Stimulated activated CD8-positive, alpha-beta memory T cell treated with anti-CD3 and anti-CD28 coated beads, Interleukin-7, amount 100 ng/mL, for 4 hours (primary cell): ENCODE results near the gene KIF16B.
"Not testable (repeated sequence)": the region's sequence is repeated elsewhere in the genome, so short reads cannot be mapped to it uniquely, and the experiment has no call there.

Experiments
- DNase-seq, 2 donors: peaks; one replicate each; pipeline ENCODE4 v3.0.0-alpha.2; 2020; ENCODE audit warnings: low read depth in 2 of 2

Gene KIF16B

DNA sequence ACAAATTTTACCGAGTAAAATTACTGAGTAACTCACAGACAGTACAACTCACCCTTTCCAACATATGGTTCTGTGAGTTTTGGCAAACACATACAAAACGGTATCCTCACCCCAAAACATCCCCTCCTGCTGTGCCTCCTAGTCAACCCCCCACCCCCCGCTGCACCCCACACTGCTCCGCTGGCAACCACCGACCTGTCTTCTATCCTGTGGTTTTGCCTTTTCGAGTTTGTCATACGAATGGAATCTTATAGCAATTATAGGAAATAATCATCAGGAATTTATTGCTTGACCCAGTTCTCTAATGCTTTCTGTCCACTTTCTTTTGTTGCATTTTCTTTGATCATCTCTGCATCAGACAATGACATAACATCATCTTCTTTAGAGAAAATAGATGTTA is 312.3 kb downstream of the KIF16B start:
- DNase-seq: no peak

DNA sequence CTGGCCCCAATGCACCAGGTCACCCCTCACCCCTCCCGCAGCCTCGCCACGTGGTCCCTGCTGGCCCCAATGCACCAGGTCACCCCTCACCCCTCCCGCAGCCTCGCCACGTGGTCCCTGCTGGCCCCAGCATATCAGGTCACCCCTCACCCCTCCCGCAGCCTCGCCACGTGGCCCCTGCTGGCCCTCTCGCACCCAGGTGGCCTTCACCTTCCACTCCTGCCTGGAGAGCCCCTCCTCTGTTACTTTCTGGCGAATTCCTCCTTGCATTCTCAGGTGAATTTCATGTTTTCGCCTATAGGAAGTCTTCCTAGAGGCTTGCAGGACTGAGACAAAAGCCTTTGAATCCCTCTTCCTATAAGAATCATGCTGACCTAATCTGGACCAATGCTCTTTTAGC is 313.1 kb downstream of the KIF16B start:
- not testable (repeated sequence) for DNase-seq

DNA sequence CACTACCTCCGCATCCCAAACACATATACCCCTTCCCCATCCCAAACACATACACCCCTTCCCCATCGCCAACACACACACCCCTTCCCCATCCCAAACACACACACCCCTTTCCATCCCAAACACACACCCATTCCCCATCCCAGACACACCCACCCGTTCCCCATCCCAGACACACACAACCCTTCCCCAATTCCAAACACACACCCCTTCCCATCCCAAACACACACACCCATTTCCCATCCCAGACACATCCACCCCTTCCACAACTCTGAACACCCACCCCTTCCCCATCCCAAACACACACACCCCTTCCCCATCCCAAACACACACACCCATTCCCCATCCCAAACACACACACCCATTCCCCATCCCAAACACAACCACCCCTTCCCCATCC is 314.5 kb downstream of the KIF16B start:
- no peak for DNase-seq

DNA sequence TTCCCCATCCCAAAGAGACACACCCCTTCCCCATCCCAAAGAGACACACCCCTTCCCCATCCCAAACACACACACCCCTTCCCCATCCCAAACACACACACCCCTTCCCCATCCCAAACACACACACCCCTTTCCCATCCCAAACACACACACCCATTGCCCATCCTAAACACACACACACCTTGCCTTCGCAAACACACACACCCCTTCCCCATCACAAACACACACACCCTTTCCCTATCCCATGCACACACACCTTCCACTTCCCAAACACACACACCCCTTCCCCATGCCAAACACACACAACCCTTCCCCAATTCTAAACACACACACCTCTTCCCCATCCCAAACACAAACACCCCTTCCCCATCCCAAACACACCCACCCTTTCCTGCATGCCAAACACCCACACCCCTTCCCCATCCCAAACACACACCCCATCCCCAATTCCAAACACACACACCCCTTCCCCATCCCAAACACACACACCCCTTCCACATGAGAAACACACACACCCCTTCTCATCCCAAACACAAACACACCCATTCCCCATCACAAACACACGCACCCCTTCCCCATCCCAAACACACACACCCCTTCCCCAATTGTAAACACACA is 315.3 kb downstream of the KIF16B start:
- no peak for DNase-seq

DNA sequence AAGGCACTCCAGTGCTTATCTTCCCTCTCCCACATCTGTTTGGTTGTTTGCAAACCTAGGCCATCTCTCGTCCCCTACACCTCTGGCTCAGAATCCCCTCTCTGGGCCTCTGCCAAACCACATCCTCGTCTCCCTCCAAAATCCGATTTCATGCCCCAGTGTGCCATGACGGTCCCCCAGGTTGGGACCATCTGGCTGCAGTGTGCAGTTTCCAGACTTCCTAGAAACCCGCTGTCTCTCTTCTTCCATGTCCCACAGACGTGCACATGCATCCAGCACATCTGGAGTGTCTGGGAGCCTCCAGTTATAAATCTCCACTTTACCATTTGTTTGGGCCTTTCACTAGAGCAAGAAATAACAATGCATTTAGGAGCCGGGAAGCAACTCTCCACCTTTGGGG is 316.2 kb downstream of the KIF16B start:
- no peak for DNase-seq

DNA sequence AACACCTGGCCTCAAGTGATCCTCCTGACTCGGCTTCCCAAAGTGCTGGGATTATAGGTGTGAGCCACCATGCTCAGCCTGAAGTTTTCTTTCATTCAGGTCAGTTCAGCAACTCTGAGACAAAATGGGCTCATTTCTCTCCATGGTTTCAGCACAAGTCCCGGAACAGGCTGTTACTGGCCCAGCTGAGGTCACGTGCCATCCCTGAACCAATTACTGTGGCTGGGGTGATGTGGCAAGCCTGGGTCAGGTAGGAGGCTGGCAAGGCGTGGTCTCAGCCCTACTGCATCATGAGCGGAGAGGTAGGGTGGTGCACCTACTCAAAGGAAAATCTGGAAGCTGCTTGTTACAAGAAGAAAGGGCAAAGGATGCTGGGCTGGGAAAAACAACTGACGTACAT is 326.4 kb downstream of the KIF16B start:
- no peak for DNase-seq

DNA sequence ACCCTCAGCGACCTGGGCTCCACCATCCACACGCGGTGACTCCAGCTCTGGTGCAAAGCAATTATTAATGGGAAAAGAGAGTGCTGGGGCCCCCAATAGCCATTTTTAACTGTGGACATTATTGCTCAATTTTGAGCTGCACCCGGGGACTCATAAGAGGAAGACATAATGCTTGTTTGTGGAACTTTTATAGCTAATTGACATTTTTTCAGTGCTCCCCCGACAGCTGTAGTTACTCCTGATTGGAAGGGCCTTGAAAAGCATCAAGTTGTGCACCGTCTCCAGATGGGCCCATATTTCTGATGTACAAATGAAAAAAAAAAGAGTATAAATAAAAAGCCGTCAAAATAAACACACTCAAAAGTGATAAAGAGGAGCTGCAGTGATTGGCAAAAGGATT is 327.0 kb downstream of the KIF16B start:
- no peak for DNase-seq

DNA sequence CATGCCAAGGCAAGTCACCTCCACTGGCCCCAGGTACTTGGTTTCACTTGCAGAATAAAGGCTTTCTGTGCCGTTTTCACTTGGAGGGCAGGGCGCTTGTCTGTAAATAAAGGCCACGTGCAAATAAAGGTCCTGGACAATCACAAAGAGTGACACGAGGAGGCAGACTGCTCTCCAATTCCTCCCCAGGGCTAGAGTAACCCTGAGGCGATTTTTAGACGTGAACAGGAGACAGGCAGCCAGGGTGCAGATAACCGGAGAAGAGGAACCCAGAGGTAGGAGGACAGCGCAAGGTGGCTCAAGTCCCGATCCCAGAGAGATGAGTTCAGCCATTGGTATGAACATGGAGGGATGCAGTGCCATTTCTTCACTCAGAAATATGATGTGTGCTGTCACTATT is 327.4 kb downstream of the KIF16B start:
- DNase-seq: no peak

DNA sequence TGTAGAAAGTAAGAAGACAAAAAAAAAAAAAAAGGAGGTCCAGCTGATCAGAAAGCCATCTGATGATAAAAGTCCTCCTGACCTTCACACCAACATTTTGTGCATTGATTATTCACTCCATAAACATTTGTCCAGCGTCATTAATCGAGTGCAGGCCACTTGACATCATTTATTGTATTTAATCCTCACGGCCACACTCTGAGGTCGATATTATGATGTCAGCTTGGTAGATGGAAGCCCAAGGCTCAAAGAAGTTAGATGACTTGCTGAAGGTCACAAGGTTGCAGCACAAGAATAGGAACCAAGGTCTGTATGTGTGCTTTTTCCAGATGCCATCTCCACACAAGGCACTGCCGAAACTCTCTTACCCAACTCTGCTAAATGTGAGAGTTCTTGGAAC is 328.4 kb downstream of the KIF16B start:
- DNase-seq: no peak

DNA sequence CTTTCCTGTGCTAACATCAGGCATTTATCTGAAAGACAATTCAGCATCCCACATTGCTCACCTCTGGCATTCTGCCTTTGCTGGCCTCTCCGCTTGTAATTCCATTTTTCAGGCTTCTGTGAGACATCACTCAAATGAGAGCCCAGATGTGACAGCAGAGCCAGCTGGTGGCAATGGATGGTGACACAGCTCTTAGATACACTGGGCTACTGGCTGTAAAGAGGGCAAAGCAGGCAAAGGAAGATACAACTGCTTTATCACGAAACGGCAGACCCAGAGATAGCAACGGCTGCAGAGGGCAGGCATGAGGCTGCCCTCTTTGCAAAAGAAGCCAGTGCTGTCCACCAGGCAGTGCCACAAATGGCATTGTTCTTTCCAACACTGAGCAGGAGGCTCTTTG is 329.8 kb downstream of the KIF16B start:
- no peak for DNase-seq

DNA sequence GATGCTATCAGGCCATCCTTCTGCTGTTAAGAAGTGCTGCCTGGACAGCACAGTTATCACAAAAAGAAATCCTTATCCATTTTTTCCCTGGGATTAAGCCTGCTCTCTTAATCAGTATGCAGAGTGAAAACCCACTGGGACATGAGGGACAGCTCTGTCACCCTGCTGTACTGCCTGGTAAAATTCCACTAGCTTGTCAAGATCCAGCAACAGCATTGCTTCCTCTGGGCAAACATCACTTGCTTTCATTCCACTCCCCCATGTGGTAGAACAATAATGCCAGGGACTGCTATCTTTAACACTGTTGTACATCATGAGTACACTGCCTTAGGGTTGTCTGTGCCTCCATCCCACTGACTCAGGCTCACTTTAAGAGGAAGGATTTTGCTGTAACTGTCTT is 331.3 kb downstream of the KIF16B start:
- no peak for DNase-seq

DNA sequence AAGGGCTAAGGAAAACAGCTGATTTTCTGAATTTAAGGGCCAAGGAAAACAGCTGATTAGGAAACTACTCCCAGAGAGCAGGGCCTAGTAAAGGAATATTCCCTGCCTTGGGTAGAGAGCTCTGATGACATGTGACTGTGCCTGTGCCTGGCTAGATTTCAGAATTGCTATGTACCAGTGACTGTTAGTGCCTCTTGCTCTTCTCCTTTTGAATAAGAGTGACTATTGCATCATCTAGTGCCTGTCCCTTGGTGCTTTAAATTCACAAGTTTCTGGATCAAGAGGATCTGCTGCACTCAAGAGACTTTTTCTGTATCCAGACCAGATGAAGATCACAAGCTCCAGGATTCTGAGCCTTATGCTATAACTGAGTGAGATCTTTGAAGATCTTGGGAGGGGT is 332.9 kb downstream of the KIF16B start:
- DNase-seq: no peak

DNA sequence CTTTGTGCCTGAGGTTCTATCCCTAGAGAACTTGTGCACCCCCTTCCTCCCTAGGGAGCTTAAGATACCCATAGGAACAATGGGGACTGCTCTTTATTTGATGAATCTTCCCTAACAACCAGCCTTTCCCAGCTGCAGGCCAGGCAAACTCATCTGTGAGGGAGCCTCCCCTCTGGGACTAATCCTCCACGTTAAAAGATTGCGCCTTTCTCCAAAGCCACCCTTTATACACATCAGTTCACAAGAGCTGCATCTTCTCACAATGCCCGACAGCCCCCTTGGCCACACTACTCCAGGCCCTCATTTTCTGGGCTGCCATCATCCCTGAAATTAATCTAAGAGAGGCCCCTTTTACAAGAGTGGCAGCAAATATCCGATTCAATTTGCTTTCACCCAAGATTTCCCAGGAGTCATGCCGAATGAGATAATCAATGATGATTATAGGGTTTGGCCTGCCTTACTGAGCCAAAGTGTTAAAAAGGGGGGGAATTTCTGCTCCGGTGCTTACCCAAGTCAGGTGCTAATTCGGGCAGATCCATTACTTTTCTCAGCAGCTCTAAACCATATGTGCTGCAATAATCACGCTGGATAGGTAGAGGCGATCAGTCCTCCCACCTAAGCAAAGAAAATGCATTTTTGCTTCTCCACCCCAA is 336.5 kb downstream of the KIF16B start:
- no peak for DNase-seq

DNA sequence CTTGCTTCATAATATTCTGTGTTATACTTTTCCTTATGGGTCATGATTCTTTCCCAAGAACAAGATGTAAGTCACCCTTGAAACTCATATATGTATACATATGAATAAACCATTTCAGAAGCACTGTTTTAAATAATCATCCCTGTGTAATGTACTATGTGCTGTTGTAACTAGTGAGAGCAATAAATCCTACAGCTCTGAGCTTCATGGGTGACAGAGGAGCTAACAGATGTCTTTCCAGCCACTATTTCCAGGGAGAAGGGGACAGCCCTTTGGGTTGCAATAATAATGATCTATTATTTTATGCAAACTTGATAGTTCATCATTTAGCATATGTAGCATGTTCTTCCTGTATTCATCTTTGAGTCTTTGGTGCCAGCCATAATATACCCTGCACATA is 342.8 kb downstream of the KIF16B start:
- no peak for DNase-seq

DNA sequence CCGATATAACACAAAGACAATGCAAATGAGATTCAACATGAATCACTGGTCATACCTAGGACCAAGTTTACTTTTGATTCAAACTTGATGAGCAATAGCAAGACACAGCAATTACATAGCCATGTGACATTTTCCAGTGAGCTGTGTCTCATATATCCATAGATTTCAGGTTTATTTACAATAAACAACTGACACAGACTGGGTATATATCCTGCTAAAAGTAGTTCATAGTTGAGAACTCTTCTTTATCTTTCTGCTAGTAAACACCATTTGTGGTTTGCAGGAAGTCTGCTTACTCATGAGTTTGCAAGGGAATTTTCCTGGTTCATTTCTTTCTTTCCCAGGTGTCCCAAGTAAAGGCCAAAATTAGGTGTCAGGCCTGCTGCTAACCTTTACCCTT is 343.4 kb downstream of the KIF16B start:
- no peak for DNase-seq

DNA sequence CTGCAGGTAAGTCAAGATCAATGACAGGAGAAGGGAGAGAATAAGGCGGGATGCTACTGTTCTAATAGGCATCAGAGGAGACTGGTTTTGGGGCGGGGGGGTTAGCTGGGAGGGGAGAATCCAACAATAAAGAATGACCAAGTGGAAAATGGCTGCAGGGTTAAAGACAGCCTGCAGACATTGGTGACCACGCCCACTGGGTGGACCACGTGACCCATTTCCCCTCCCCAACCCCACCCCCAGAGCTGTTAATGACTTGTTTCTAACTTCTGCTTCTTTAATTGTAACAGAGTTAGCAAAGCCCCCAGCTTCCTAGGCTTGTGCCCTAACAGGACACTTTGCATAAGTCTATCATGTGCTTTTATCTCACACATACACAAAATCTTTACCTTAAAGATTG is 344.5 kb downstream of the KIF16B start:
- DNase-seq: no peak

DNA sequence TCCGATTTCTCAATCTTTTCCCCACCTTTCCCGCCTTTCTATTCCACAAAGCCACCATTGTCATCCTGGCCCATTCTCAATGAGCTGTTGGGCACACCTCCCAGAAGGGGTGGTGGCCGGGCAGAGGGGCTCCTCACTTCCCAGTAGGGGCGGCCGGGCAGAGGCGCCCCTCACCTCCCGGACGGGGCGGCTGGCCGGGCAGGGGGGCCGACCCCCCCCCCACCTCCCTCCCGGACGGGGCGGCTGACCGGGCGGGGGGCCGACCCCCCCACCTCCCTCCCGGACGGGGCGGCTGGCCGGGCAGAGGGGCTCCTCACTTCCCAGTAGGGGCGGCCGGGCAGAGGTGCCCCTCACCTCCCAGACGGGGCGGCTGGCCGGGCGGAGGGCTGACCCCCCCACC is 346.3 kb downstream of the KIF16B start:
- DNase-seq: not testable (repeated sequence)

DNA sequence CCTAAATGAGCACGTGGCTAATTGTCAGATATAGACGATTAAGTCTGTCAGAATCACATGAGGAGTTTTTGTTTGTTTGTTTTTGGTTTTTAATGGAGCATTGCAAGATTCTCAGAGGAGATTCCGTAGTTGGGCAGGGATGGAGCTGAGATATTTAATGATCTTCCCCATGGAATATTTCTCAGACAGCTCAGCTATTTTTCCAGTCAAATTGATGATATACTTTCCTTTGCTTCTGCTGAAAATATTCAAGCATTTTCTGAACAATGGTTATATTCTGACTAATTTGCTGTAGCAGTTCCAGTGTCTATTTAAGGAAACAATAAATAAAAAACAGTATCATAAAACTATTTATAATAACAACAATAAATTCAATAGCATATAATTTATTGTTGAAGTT is 348.4 kb downstream of the KIF16B start:
- no peak for DNase-seq

DNA sequence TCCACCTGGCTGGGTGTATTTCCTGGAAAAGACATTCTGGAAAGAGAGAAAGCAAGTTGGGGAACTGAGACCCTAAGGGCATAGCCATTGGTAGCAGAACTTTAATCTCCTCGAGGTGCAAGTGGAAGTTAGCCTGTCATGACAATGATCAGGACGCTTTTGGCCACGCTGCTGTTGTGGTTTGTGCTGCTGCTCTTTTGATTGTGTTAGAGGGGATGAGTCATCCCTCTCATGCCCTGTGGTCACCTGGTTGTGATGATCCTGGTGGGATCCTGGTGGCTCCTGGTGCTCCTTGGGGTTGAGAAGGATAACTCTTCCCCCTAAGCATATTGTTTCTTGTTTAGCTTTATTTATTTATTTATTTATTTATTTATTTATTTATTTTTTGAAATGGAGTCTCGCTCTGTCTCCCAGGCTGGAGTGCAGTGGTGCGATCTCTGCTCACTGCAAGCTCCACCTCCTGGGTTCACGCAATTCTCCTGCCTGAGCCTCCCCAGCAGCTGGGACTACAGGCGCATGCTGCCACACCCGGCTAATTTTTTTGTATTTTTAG is 350.3 kb downstream of the KIF16B start:
- no peak for DNase-seq
